ENCODE results near the gene PATE1.
"Not testable (repeated sequence)": the region's sequence is repeated elsewhere in the genome, so short reads cannot be mapped to it uniquely, and the experiment has no call there.

PATE1 gene

DNA sequence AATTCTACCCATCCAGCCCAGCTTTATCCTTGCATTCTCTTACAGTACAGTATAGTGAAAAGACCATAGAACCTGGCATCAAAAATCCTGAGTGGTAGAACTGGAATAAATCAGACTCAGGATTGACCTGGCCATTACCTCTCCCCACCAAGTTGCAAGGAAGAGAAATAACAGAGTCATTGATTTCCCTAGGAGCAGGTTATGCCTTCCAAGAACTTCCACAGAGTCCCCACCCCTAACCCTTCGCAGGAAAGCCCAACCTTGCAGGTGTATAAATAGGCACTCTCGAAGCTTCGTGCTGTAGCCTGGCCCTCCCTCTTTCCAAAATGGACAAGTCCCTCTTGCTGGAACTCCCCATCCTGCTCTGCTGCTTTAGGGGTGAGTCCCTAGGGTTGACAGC is at the start of gene PATE1:
TSS of gene PATE1 (plus strand) at position 301 of the 400 bp plus-strand sequence. CDS start at position 327, 26 bp downstream.
- no peak for DNase-seq (ENCODE audit: low read depth)
- TF ChIP-seq CTCF (IDR thresholded peaks at IDR 0.05; ENCODE audit: control insufficient read depth, insufficient read depth, low read depth, low read length, missing control alignments), result no peak
- H3K4me3 ChIP-seq (ENCODE audit: control insufficient read depth, low read depth, low read length), result no peak within 1 kb of the TSS

- no peak for TF ChIP-seq CTCF (IDR thresholded peaks at IDR 0.05; ENCODE audit: control insufficient read depth, insufficient read depth, low read depth, low read length, missing control alignments)
- no peak overlapping the region for H3K4me3 ChIP-seq (ENCODE audit: control insufficient read depth, low read depth, low read length)
- no peak for DNase-seq (ENCODE audit: low read depth)
These were observed 45.0 kb upstream of the PATE1 start for GRCh38 chr11:125701018-125701610.

DNA sequence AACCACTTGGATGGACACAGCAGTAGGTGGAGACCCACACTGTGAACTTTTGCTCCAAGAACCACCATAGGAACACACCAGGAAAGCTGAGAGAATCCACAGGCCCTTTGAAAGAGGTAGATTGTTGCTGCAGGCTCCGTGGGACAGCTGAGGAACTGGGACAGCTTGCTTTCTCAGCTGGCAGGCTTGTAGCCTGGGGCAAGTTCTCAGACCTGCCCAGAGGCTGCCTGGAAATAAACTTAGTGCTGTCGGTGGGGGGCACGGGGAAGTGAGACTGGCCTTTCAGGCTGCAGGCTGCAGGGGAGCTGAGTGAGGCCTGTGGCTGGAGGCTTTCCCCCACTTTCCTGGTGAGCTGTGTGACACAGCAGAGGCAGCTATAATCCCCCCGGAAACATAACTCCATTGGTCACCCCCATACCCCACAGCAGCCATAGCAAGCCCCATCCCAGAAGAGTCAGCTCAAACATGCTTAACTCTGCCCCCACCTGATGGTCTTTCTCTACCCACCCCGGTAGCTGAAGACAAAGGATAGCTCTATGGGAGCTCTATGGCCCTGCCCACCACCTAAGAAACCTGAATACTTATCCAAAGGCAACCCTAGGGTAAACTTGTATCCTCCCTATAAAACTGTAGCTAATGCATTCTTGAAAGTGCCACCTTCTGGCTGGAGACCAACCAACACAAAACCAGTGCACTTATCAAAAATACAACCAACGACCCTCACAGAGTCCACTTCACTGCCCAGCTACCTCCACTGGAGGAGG is 44.0 kb upstream of the PATE1 start:
- no peak overlapping the region for H3K4me3 ChIP-seq (ENCODE audit: control insufficient read depth, low read depth, low read length)
- DNase-seq (ENCODE audit: low read depth), result no peak
- TF ChIP-seq CTCF (IDR thresholded peaks at IDR 0.05; ENCODE audit: control insufficient read depth, insufficient read depth, low read depth, low read length, missing control alignments), result no peak

- not testable (repeated sequence) for H3K4me3 ChIP-seq (ENCODE audit: control insufficient read depth, low read depth, low read length); DNase-seq (ENCODE audit: low read depth)
These were observed 41.4 kb upstream of the PATE1 start for GRCh38 chr11:125704686-125705085.

DNA sequence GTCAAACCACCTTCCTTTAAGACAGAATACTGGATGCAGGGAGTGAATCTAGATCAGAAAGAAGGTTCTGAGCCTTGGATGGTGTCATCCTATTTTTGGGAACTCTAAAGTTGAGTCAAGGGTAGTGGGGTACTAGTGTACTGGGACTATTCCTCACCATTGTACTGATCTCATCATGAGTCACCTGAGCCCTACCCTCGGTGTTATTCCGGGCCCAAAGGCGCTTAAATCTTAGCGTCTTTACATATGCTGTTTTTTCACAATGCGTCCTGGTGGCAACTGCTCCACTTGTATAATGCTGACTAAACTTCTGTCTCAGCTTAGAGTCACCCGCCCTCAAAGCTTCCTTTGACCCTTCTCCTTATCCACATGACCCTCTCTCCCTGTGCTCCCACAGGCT is 25.3 kb upstream of the PATE1 start:
- no peak overlapping the region for H3K4me3 ChIP-seq (ENCODE audit: control insufficient read depth, low read depth, low read length)
- no peak for TF ChIP-seq CTCF (IDR thresholded peaks at IDR 0.05; ENCODE audit: control insufficient read depth, insufficient read depth, low read depth, low read length, missing control alignments)
- no peak for DNase-seq (ENCODE audit: low read depth)

GRCh38 chr11:125724125-125724524 is 22.0 kb upstream of the PATE1 start:
- no peak for DNase-seq (ENCODE audit: low read depth)
- peak; percentile 20 for TF ChIP-seq CTCF (IDR thresholded peaks at IDR 0.05; ENCODE audit: control insufficient read depth, insufficient read depth, low read depth, low read length, missing control alignments)
- H3K4me3 ChIP-seq (ENCODE audit: control insufficient read depth, low read depth, low read length), result no peak overlapping the region

GRCh38 chr11:125728969-125729368 is 17.1 kb upstream of the PATE1 start:
- no peak overlapping the region for H3K4me3 ChIP-seq (ENCODE audit: control insufficient read depth, low read depth, low read length)
- no peak for DNase-seq (ENCODE audit: low read depth)

More at GRCh38 chr11:125728969-125729368, 17.1 kb upstream of the PATE1 start:
- TF ChIP-seq CTCF (IDR thresholded peaks at IDR 0.05; ENCODE audit: control insufficient read depth, insufficient read depth, low read depth, low read length, missing control alignments), result no peak

All from AG09309 (cell line).